HG02840 (cell line): ENCODE measurements around the gene TRIM46.
"Not testable (repeated sequence)": the region's sequence is repeated elsewhere in the genome, so short reads cannot be mapped to it uniquely, and the experiment has no call there.

Experiments
- ATAC-seq: cut with Tn5 transposase; IDR thresholded peaks from one replicate; pipeline ENCODE4 v1.9.1; 2021; ENCODE audit warnings: mild to moderate bottlenecking, moderate library complexity, moderate number of reproducible peaks; ENCODE audit not compliant: unreplicated experiment, low FRiP score

TRIM46 gene

GRCh38 chr1:155184835-155185782 is 11.5 kb downstream of the TRIM46 start:
- ATAC-seq: no peak

GRCh38 chr1:155185783-155186066 is 12.1 kb downstream of the TRIM46 start:
- ATAC-seq: no peak

GRCh38 chr1:155186067-155186793 is 12.6 kb downstream of the TRIM46 start:
- no peak for ATAC-seq

GRCh38 chr1:155186794-155187455 is 13.3 kb downstream of the TRIM46 start:
- no peak for ATAC-seq

GRCh38 chr1:155187456-155187891 is 13.8 kb downstream of the TRIM46 start:
- no peak for ATAC-seq

- ATAC-seq: no peak
These were observed 14.6 kb downstream of the TRIM46 start for GRCh38 chr1:155188268-155188667.

GRCh38 chr1:155189926-155190325 is 16.3 kb downstream of the TRIM46 start:
- not testable (repeated sequence) for ATAC-seq

- ATAC-seq: no peak
These were observed 18.3 kb downstream of the TRIM46 start for GRCh38 chr1:155191904-155192303.

GRCh38 chr1:155192346-155193274 is 19.0 kb downstream of the TRIM46 start:
- ATAC-seq: no peak

- no peak for ATAC-seq
These were observed 19.8 kb downstream of the TRIM46 start for GRCh38 chr1:155193275-155193990.

- ATAC-seq: not testable (repeated sequence)
These were observed 20.3 kb downstream of the TRIM46 start for GRCh38 chr1:155193991-155194240.

GRCh38 chr1:155195201-155196102 is 21.8 kb downstream of the TRIM46 start:
- ATAC-seq: no peak

- ATAC-seq: no peak
These were observed 22.6 kb downstream of the TRIM46 start for GRCh38 chr1:155196103-155196892.

- ATAC-seq: no peak
These were observed 23.4 kb downstream of the TRIM46 start for GRCh38 chr1:155196893-155197638.

- ATAC-seq: no peak
These were observed 24.4 kb downstream of the TRIM46 start for GRCh38 chr1:155197901-155198546.

- ATAC-seq: no peak
These were observed 24.9 kb downstream of the TRIM46 start for GRCh38 chr1:155198547-155198906.

- no peak for ATAC-seq
These were observed 26.1 kb downstream of the TRIM46 start for GRCh38 chr1:155199792-155200191.
